Calu3 (cell line): ENCODE results near the gene RPL29. TPM values are rescaled to one million over a fixed set of nuclear protein-coding genes. Genes with fewer than 3 reads are reported as not detected.
"Not testable (repeated sequence)": the region's sequence is repeated elsewhere in the genome, so short reads cannot be mapped to it uniquely, and the experiment has no call there.

Source experiments
- BruUV-seq: library from RNA; stranded (reverse); fragments of 400-500 nt; replicated peaks from 2 replicates; lab custom pipeline; 2021; lab: Mats Ljungman, UMichigan
- CTCF ChIA-PET: fragments of 300-600 bp; sonication (Branson Sonifier 250); formaldehyde crosslinking; loops from one replicate; lab custom pipeline; 2022; ENCODE audit warnings: antibody characterized with exemption; lab: Charles Lee
- DNase-seq: peaks from one replicate; pipeline ENCODE4 v3.0.0; 2022
- H3K27ac Mint-ChIP-seq: one replicate; pipeline ENCODE4 v1.8.0; 2022; ENCODE audit warnings: mixed read lengths; ENCODE audit not compliant: unreplicated experiment
- H3K27me3 Mint-ChIP-seq: one replicate; pipeline ENCODE4 v1.8.0; 2022; ENCODE audit warnings: mixed read lengths; ENCODE audit not compliant: unreplicated experiment
- H3K36me3 Mint-ChIP-seq: one replicate; pipeline ENCODE4 v1.8.0; 2022; ENCODE audit warnings: mild to moderate bottlenecking, moderate library complexity, mixed read lengths; ENCODE audit not compliant: insufficient read depth, unreplicated experiment
- H3K4me1 Mint-ChIP-seq: one replicate; pipeline ENCODE4 v1.8.0; 2022; ENCODE audit warnings: mild to moderate bottlenecking, low read depth, mixed read lengths; ENCODE audit not compliant: unreplicated experiment
- H3K4me3 Mint-ChIP-seq: one replicate; pipeline ENCODE4 v1.8.0; 2022; ENCODE audit warnings: mild to moderate bottlenecking, low read depth, moderate library complexity, mixed read lengths; ENCODE audit not compliant: unreplicated experiment
- H3K9me3 Mint-ChIP-seq: one replicate; pipeline ENCODE4 v1.8.0; 2022; ENCODE audit warnings: low read depth, mixed read lengths; ENCODE audit not compliant: unreplicated experiment
- intact Hi-C: fragments of 100-400 bp; cut with micrococcal nuclease; formaldehyde crosslinking; loops from one replicate; pipeline ENCODE4 v1.10.0; 2022; ENCODE audit not compliant: unreplicated experiment
- total RNA-seq: library from RNA; stranded (reverse); gene quantifications from 2 replicates; pipeline ENCODE4 v1.2.3, GENCODE V29; 2022
- TF ChIP-seq, protein P1 (sequence below): fragments of 200-600 bp; IDR thresholded peaks from one replicate; pipeline ENCODE4 v1.8.0; 2022; ENCODE audit warnings: antibody characterized with exemption; ENCODE audit not compliant: unreplicated experiment

The RPL29 gene
- total RNA-seq, 1 experiment from 2014 or later, result 782 TPM

DNA sequence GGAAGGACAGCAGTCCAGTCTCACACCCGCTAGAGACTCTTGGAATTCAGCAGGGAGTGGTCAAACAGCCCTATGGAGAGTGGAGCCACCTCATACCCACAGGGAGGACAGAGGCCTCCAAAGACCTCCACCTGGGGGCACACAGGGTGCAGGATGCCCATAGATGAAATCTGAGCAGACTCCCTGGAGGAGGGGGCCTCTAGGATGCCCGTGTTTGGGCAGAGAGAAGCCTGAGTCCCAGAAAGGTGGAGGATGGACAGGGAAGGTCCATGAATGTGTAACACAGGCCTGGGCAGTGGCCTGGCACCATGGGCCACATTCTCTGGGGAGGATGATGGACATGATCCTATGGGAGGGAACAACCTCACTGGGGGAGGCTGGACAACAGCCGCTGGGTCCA, 39.0 kb upstream of the RPL29 start:
- Mint-ChIP-seq H3K4me1 (no peaks in the 10 kb centered on the region), H3K4me3 (no peak overlapping the region), H3K27ac (no peak overlapping the region), H3K9me3 (peaks cover 3% of the 10 kb centered on the region), H3K36me3 (no peaks in the 10 kb centered on the region), H3K27me3 (no peaks in the 10 kb centered on the region)
- no peak for DNase-seq
- CTCF ChIA-PET, result no interaction called here
- no TSS peak for BruUV-seq
- intact Hi-C loops, result no loop called here
- TF ChIP-seq, protein P1, sequence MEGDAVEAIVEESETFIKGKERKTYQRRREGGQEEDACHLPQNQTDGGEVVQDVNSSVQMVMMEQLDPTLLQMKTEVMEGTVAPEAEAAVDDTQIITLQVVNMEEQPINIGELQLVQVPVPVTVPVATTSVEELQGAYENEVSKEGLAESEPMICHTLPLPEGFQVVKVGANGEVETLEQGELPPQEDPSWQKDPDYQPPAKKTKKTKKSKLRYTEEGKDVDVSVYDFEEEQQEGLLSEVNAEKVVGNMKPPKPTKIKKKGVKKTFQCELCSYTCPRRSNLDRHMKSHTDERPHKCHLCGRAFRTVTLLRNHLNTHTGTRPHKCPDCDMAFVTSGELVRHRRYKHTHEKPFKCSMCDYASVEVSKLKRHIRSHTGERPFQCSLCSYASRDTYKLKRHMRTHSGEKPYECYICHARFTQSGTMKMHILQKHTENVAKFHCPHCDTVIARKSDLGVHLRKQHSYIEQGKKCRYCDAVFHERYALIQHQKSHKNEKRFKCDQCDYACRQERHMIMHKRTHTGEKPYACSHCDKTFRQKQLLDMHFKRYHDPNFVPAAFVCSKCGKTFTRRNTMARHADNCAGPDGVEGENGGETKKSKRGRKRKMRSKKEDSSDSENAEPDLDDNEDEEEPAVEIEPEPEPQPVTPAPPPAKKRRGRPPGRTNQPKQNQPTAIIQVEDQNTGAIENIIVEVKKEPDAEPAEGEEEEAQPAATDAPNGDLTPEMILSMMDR, result no peak

- no peak overlapping the region for H3K27ac Mint-ChIP-seq
- TF ChIP-seq, protein P1, result no peak
- no peak overlapping the region for H3K4me3 Mint-ChIP-seq
- intact Hi-C loops, result no loop called here
- H3K4me1 Mint-ChIP-seq, result no peaks in the 10 kb centered on the region
- H3K36me3 Mint-ChIP-seq, result no peaks in the 10 kb centered on the region
- peaks cover 3% of the 10 kb centered on the region for H3K9me3 Mint-ChIP-seq
- no peaks in the 10 kb centered on the region for H3K27me3 Mint-ChIP-seq
- DNase-seq, result no peak
- BruUV-seq, result no TSS peak
- CTCF ChIA-PET, result no interaction called here
Observed at GRCh38 chr3:52034212-52034611, 38.5 kb upstream of the RPL29 start.

- H3K4me1 Mint-ChIP-seq, BruUV-seq, H3K9me3 Mint-ChIP-seq, H3K36me3 Mint-ChIP-seq, DNase-seq, H3K27me3 Mint-ChIP-seq, intact Hi-C loops, H3K4me3 Mint-ChIP-seq, CTCF ChIA-PET: not testable (repeated sequence)
- H3K27ac Mint-ChIP-seq, result peak overlapping the region; percentile 44
Observed at GRCh38 chr3:52033748-52034147, 38.1 kb upstream of the RPL29 start.

- peaks cover 3% of the 10 kb centered on the region for H3K9me3 Mint-ChIP-seq
- DNase-seq, result no peak
- no peaks in the 10 kb centered on the region for H3K27me3 Mint-ChIP-seq
- no peak overlapping the region for H3K27ac Mint-ChIP-seq
- CTCF ChIA-PET, result no interaction called here
- BruUV-seq, result no TSS peak
- H3K4me1 Mint-ChIP-seq, result no peaks in the 10 kb centered on the region
- no peak overlapping the region for H3K4me3 Mint-ChIP-seq
- H3K36me3 Mint-ChIP-seq, result no peaks in the 10 kb centered on the region
- TF ChIP-seq, protein P1, result no peak
- intact Hi-C loops, result no loop called here
Observed at GRCh38 chr3:52032702-52033408, 37.2 kb upstream of the RPL29 start.

DNA sequence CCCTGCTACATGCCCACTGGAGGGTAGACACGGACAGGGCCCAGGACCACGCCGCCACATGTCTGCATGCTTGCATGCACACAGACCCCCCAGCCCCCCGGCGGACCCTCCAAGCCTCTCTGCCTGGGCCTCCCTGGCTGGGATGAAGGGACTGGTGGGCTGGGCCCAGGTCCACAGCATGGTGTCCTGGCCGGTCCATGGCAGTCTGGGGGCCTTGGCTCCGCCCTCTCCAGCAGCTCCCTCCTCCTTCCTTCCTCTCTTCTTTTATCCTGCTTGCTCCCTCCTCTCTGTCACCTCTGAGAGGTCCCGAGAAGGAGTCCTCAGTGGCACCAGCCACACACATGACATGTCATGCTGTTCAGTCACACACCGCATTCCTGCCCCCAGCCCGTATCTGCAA, 36.2 kb upstream of the RPL29 start:
- TF ChIP-seq, protein P1, result no peak
- intact Hi-C loops, result no loop called here
- BruUV-seq, result no TSS peak
- no peaks in the 10 kb centered on the region for H3K27me3 Mint-ChIP-seq
- DNase-seq, result no peak
- H3K27ac Mint-ChIP-seq, result no peak overlapping the region
- H3K9me3 Mint-ChIP-seq, result peaks cover 3% of the 10 kb centered on the region
- CTCF ChIA-PET, result no interaction called here
- no peaks in the 10 kb centered on the region for H3K4me1 Mint-ChIP-seq
- H3K4me3 Mint-ChIP-seq, result no peak overlapping the region
- no peaks in the 10 kb centered on the region for H3K36me3 Mint-ChIP-seq
